HG02588 (cell line): ENCODE results near the gene LHX8.
"Not testable (repeated sequence)": the region's sequence is repeated elsewhere in the genome, so short reads cannot be mapped to it uniquely, and the experiment has no call there.

Experiments
- ATAC-seq: cut with Tn5 transposase; IDR thresholded peaks from one replicate; pipeline ENCODE4 v1.9.1; 2021; ENCODE audit warnings: mild to moderate bottlenecking, moderate library complexity; ENCODE audit not compliant: unreplicated experiment

The LHX8 gene

GRCh38 chr1:75132812-75133619 is 1.2 kb upstream of the LHX8 start:
- no peak for ATAC-seq

- ATAC-seq = no peak
Measured at GRCh38 chr1:75134647-75135572, 722 bp downstream of the LHX8 start.

DNA sequence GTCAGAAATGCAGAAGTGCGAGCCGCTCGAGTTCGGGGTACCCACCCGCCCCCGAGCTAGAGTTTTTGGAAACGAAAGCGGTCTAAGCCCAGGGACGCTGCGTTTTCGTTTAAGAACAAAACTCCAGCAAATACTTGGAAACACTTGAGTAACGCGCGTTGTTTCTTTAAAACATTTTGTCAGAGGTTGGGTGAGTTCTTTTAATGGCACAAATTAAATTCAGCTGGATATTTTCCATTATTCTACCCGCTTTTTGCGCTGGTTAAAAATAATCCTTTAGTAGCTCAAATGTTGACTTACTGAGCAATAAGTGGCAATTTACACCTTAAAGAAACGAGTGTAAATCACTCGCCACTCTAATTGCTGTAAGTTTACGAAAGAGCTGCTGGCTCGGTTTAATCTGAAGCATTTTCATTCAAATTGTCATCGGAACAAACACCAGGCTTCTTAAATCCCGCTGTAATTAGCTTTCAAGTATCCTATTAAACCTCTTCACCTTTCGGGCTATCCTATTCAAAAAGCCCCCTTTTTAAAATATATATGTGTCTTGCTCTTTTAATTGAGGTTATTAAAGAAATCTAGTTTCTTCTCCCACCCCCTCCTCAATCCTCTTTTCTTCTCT is 1.5 kb downstream of the LHX8 start:
- ATAC-seq = no peak

GRCh38 chr1:75136195-75136815 is 2.1 kb downstream of the LHX8 start:
- ATAC-seq = no peak

DNA sequence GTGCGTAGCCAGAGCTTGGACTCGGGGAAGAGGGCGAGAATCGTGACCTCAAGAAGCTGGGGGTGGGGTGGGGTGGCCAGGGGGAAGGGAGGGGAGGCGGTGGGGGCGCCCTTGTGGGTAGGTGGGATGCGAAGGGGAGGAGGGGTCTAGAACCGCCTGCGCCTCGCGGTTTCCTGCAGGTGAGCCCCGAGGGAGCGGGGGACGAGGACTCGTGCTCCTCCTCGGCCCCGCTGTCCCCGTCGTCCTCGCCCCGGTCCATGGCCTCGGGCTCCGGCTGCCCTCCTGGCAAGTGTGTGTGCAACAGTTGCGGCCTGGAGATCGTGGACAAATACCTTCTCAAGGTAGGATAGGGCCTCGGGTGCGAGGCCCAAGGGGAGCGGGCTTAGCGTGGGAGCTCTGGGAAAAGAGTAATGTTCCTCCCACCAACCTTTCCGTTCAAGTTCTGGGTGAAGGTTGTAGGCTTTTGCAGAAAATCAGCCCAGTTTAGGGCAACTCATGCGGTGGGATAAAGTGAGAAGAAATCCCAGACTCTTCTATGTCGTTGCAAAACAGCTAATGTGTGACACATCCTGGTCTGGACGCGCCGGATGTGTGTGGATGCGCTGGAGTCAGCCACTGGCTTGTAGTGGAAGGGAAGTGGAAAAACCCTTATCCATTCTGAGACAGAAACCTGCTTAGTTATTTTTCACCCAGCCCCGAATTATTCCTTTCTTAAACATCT is 2.9 kb downstream of the LHX8 start:
- no peak for ATAC-seq

DNA sequence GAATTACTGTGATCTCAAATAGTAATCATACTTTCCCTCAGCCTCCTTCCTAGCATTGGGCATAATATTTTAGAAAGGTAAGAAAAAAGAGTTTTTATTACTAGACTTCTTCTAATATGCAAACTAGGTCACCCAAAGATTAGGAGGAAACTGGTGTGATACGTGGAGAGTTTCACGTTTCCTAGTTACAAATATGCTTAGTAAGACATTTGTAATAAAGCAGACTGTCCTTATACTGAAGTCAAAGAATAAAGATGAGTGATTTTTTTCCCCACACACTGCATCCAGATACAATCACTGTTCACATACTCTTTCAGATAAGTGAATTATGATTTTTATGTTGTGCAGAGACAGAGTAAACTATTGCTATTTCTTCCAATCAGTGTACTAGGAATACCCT is 17.9 kb downstream of the LHX8 start:
- no peak for ATAC-seq

DNA sequence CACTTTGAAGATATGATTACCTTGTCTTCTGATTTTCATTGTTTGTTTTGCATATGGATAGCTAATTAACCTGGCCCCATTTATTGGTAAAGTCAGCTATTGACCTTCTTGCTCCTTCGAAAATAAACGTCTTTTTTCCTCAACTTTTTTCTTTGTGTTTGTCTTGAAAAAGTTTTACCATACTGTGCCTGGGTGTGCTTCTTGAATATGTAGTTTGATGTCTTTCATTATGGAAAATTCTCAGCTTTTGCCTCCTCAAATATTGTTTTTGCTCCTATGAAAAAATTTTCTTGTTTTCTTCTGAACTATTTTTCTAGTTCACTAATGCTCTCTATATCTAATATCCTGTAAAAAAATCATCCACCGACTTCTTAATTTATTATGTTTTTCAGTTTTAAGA is 25.0 kb downstream of the LHX8 start:
- no peak for ATAC-seq

GRCh38 chr1:75165264-75165663 is 31.1 kb downstream of the LHX8 start:
- ATAC-seq = peak; percentile 45

GRCh38 chr1:75166821-75167220 is 32.6 kb downstream of the LHX8 start:
- no peak for ATAC-seq

GRCh38 chr1:75170011-75170410 is 35.8 kb downstream of the LHX8 start:
- no peak for ATAC-seq

GRCh38 chr1:75170981-75171380 is 36.8 kb downstream of the LHX8 start:
- ATAC-seq = no peak

DNA sequence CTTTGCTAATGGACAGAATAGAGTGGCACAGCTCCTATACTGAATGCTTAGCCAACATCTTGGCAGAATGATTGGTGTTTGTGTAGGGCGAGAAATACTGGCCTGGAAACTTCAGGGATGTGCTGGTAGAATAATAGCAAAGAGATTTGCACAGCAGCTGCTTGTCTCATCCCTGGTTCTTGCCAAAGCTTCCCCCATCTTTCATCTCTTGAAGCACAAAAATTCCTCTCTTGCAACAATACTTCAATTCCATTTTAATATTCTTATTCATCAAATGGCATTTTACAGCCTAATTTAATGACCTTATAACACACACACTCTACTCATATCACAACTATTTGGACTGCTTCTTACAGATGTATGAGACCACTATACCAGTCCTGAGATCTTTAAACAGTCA is 37.7 kb downstream of the LHX8 start:
- no peak for ATAC-seq

- no peak for ATAC-seq
Measured at GRCh38 chr1:75172556-75172955, 38.4 kb downstream of the LHX8 start.

DNA sequence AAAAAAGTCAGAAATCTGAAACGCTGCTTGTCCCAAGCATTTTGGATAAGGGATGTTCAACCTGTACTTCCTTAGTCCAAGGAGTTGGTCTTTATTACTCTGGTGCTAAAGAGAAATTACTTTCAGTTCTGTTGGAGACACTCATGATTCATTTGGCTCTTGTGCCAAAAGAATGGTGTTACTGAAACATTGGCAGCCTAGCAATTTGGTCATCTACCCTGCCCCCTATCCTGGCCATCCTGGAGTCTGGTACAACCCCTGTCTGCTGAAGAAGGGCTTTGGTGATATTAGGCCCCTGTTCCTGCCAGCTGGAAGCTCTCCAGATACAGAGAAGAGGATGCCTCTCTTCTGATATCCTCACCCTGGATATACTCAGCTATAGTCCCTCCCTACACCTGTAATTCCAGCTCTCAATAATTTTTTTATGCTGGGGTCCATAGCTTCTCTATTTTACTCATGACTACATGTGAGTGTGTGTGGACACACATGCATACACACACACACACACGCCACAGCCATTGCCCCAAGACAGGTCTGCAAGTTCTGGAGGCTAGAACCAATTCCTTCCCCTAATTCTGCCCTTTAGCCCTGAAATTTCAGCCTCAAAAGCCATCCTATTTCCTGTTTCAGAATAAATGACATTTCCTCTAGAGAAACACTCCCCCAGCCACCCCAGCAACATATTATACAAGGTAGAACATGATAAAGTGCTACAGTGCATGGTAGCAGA is 40.0 kb downstream of the LHX8 start:
- ATAC-seq = no peak

DNA sequence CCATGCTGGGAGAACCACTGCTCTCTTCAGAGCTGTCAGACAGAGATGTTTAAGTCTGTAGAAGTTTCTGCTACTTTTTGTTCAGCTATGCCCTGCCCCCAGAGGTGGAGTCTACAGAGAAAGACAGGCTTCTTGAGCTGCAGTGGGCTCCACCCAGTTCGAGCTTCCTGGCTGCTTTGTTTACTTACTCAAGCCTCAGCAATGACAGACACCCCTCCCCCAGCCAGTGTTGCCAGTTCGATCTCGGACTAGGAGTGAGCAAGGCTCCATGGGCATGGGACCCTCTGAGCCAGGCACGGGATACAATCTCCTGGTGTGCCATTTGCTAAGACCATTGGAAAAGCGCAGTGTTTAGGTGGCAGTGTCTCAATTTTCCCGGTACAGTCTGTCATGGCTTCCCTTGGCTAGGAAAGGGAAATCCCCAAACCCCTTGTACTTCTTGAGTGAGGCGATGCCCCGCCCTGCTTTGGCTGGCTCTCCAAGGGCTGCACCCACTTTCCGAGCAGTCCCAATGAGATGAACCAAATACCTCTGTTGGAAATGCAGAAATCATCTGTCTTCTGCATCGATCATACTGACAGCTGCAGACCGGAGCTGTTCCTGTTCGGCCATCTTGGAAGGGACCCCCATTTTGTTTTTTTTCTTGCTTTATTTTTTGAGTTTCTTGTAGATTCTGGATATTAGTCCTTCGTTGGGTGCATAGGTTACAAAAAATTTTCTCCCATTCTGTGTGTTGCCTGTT is 47.2 kb downstream of the LHX8 start:
- not testable (repeated sequence) for ATAC-seq

GRCh38 chr1:75188892-75189291 is 54.7 kb downstream of the LHX8 start:
- ATAC-seq = no peak

- no peak for ATAC-seq
Measured at GRCh38 chr1:75198163-75198562, 64.0 kb downstream of the LHX8 start.

GRCh38 chr1:75198761-75199160 is 64.6 kb downstream of the LHX8 start:
- ATAC-seq = no peak

DNA sequence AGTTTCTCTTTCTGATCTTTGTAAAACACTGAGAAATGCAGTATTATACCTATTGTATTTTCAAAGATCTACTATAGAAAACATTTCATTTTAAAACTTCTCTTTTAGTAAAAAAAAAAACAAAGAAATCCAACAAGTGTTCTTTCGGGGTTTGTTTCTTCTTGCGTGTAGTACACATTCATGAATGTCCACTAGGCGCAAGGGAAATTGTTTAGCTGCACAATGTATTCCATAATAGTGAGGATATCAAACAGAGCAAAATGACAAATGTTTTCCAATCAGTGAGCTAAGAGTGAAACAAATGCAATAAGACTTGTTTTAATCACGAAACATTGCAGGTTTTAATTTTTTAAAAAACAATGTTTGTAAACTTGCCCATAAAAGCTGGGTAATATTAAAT is 68.6 kb downstream of the LHX8 start:
- ATAC-seq = no peak
